Ovary (tissue), 9 donors: Measurements from ENCODE around the gene PDE4D. TPM values are rescaled to one million over a fixed set of nuclear protein-coding genes. Genes with fewer than 3 reads are reported as not detected.

Source experiments
- DNase-seq, 5 donors: peaks; one replicate each; pipeline ENCODE4 v3.0.0-alpha.2; 2019 to 2020
- H3K27ac ChIP-seq, 2 donors: fragments of 200-600 bp; one replicate each; pipeline versions ENCODE4 v1.5.1 to v1.8.0; 2019 to 2022
- H3K27me3 ChIP-seq: fragments of 200-600 bp; one replicate; pipeline ENCODE4 v1.8.0; 2022
- H3K36me3 ChIP-seq: fragments of 200-600 bp; sonication (generic); one replicate; pipeline ENCODE4 v1.5.1; 2019
- H3K4me1 ChIP-seq: one replicate; pipeline ENCODE4 v1.8.1; 2013; ENCODE audit warnings: mild to moderate bottlenecking, moderate library complexity; ENCODE audit not compliant: insufficient read depth
- H3K4me3 ChIP-seq: fragments of 200-600 bp; sonication (generic); one replicate; pipeline ENCODE4 v1.5.1; 2017
- H3K9me3 ChIP-seq, 2 donors: fragments of 200-600 bp in 1 of 2; sonication (generic) in 1 of 2; one replicate each; pipeline versions ENCODE4 v1.5.1 to v1.8.1; 2013 to 2019; ENCODE audit warnings: mild to moderate bottlenecking in 1 of 2, moderate library complexity in 1 of 2
- EP300 ChIP-seq: sonication (generic); formaldehyde crosslinking; IDR thresholded peaks from one replicate; pipeline ENCODE4 v1.6.1; 2017; ENCODE audit warnings: antibody characterized with exemption
- POLR2A ChIP-seq: fragments of 450-650 bp; IDR thresholded peaks from one replicate; pipeline ENCODE4 v1.6.1; 2017; ENCODE audit warnings: antibody characterized with exemption, mild to moderate bottlenecking, moderate library complexity
- WGBS, 3 donors: extraction: QIAGEN DNeasy Blood & Tissue Kit in 1 of 3; methylation state at CpG; one replicate each; pipeline versions ENCODE4 v1.1.5 to v1.1.7; 2013 to 2017; 5-methylcytosine and 5-hydroxymethylcytosine counted together
- intact Hi-C, 4 donors: fragments of 100-400 bp; cut with DNase I; formaldehyde crosslinking; loops; one replicate each; pipeline versions ENCODE4 v1.11.0 to v1.15.1; 2022 to 2023
- polyA plus RNA-seq, 2 donors: library from polyadenylated mRNA; stranded (reverse); fragments of 200-250 nt in 1 of 2; fragments of 350-450 nt in 1 of 2; fragmentation: Illumina TruSeq in 1 of 2; extraction: RNeasy Lipid Tissue Mini Kit (QIAGEN cat#74804) in 1 of 2; gene quantifications; one replicate each; pipeline ENCODE4 v1.2.3, GENCODE V29; 2013 to 2014
- total RNA-seq, 7 donors: library from RNA; depleted of rRNA in 2 of 7; stranded (reverse); fragments of >200 nt in 2 of 7; fragmentation: NEBNext Ultra II Directional in 3 of 7; extraction: Animal tissue kit (Norgen Biotek cat#: 25700) in 3 of 7; gene quantifications; one replicate each; pipeline versions ENCODE4 v1.1.0 to v1.2.4, GENCODE V29; 2016 to 2023
- TF ChIP-seq, protein P1 (sequence below), 3 donors: fragments of 450-650 bp in 2 of 3; fragments of 200-600 bp in 1 of 3; IDR thresholded peaks; one replicate each; pipeline versions ENCODE4 v1.5.1 to v1.8.0; 2016 to 2022; ENCODE audit warnings: antibody characterized with exemption in 3 of 3, mild to moderate bottlenecking in 1 of 3
- donor health status: DM: no; HTN: no; CAD: no; lungs with moderate emphysema.
- donor health status: DM: no; HTN: no; CAD: no.
- donor health status: Bipolar disorder and iron deficiency.
- donor health status: DM: yes; HTN: yes; CAD: no.
- donor health status: DM: no; HTN: no; CAD: no.
- donor health status: DM: yes; HTN: yes; CAD: no.

Gene PDE4D
- total and polyA plus RNA-seq, 9 donors: 1.3 to 67.6 (median 8.4) TPM

DNA sequence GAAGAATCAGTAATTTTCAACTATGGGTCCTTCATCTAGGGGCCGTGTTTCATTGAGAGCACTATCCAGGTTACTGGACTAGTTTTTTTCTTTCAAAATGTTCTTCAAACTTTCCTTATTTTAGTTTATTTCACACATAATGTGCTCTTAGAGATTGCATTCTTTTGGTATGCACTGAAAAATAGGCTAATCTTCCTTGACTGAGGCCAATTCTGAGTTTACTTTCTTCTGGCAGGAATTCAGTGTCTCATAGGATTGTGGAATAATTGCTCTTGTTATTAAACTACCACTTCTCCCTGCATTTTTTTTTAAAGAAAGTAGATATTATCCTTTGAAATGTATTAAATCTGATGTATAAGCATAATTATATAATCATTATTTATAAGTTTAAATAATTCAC is 686.1 kb downstream of the PDE4D start:
- no peak for DNase-seq
- no peaks in the 10 kb centered on the region for H3K4me1 ChIP-seq
- no peaks in the 10 kb centered on the region for H3K27me3 ChIP-seq
- WGBS, 3 donors: 20 to 55% (median 23%) methylated on average over 1 of the region's 1 CpG
- intact Hi-C loops: loop anchor here in 1 of 4 donors (5.0 kb wide), 1 partner anchor 1180 kb away; no protein-coding TSS in a partner anchor
- H3K4me3 ChIP-seq: no peak overlapping the region
- H3K27ac ChIP-seq: no peak overlapping the region
- no peak for TF ChIP-seq POLR2A
- no peak for TF ChIP-seq EP300
- no peaks in the 10 kb centered on the region for H3K9me3 ChIP-seq
- no peaks in the 10 kb centered on the region for H3K36me3 ChIP-seq

DNA sequence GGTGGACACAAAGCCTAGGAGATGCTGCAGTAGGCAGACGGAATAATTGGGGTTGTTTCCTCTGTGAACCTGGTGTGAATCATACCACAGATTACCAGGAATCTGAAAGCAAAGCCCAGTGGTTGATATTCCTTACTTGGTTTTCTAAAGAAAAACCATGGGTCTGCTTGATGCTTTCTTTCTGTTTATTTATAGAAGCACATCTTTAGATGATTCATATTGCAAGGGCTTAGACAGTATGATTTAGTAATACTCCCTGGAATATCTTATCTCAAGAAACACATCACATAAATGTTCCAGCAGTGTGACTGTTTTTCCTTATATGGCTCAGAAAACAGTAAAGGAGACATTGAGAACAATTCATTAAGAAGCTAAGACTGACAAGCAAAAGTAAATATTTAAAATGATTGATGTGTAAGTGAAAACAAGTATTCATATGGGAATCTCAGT is 687.4 kb downstream of the PDE4D start:
- DNase-seq: no peak
- Histone ChIP-seq H3K27ac (no peak overlapping the region), H3K36me3 (no peaks in the 10 kb centered on the region), H3K27me3 (no peaks in the 10 kb centered on the region), H3K4me1 (no peaks in the 10 kb centered on the region), H3K4me3 (no peak overlapping the region), H3K9me3 (no peaks in the 10 kb centered on the region)
- TF ChIP-seq, protein P1, sequence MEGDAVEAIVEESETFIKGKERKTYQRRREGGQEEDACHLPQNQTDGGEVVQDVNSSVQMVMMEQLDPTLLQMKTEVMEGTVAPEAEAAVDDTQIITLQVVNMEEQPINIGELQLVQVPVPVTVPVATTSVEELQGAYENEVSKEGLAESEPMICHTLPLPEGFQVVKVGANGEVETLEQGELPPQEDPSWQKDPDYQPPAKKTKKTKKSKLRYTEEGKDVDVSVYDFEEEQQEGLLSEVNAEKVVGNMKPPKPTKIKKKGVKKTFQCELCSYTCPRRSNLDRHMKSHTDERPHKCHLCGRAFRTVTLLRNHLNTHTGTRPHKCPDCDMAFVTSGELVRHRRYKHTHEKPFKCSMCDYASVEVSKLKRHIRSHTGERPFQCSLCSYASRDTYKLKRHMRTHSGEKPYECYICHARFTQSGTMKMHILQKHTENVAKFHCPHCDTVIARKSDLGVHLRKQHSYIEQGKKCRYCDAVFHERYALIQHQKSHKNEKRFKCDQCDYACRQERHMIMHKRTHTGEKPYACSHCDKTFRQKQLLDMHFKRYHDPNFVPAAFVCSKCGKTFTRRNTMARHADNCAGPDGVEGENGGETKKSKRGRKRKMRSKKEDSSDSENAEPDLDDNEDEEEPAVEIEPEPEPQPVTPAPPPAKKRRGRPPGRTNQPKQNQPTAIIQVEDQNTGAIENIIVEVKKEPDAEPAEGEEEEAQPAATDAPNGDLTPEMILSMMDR (IDR thresholded peaks at IDR 0.05): no peak
- no peak for TF ChIP-seq EP300
- TF ChIP-seq POLR2A: no peak
- intact Hi-C loops: loop anchor here in 1 of 4 donors (5.0 kb wide), 1 partner anchor 1181 kb away; no protein-coding TSS in a partner anchor
- 47 to 75% (median 59%) methylated on average over 1 of the region's 1 CpG for WGBS, 3 donors

DNA sequence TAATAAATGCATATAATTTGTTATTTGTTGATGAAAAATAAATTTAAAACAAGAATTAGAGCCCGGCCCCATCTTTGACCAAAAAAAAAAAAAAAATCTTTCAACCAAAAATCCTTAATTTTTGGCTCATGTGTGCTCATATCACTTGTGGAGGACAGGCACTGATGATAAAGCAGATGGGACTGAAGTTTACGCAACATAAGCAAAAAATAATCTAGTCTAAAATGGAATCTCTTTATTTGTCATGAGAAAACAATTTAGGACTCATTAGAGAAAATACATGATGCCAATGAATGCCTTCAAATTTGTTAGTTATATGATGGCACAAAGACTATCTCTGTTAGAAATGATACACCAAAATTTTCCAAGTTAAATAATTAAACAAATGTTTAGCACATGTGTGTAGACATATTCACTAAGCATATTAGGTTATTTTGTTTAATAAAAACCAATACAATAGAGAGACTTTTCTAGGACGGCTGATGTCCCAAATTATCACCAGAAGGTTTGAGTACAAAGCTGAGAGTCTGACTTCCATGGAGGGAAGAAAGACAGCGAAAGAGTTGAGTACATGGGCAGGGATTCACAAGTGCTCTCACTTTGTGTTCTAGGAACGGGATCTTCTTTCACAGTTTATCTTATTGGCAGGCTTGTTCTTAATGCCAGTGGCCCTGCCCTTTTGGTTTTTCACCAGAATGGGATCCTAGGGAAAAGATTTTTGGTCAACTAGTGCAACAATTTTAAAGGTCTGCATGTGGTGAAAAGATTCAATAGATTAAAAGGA is 689.2 kb downstream of the PDE4D start:
- Histone ChIP-seq H3K4me1 (no peaks in the 10 kb centered on the region), H3K27ac (no peak overlapping the region), H3K36me3 (no peaks in the 10 kb centered on the region), H3K9me3 (no peaks in the 10 kb centered on the region), H3K4me3 (no peak overlapping the region), H3K27me3 (peaks cover 4% of the 10 kb centered on the region)
- intact Hi-C loops: no loop called here
- TF ChIP-seq POLR2A: no peak
- TF ChIP-seq EP300: no peak
- TF ChIP-seq, protein P1 (IDR thresholded peaks at IDR 0.05): no peak
- no peak for DNase-seq
- 82 to 96% (median 87%) methylated on average over 5 of the region's 5 CpGs for WGBS, 3 donors

DNA sequence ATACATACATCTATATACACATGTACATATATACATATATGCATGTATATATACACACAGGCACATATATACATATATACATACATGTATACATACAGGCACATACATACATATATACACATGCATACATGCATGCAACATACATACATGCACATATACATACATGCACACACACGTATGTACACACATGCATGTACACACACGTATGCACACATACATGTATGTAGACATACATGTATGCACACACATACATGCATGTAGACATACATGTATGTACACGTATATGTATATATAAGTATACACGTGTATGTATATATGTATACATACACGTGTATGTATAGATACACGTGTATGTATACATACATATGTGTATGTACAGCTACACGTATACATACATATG is 693.7 kb downstream of the PDE4D start:
- TF ChIP-seq EP300 (no peak), POLR2A (no peak)
- TF ChIP-seq, protein P1 (IDR thresholded peaks at IDR 0.05): no peak
- no peak overlapping the region for H3K4me3 ChIP-seq
- WGBS, 3 donors: 73 to 78% (median 74%) methylated on average over 7 of the region's 7 CpGs
- H3K27me3 ChIP-seq: peaks cover 4% of the 10 kb centered on the region
- H3K4me1 ChIP-seq: no peaks in the 10 kb centered on the region
- H3K27ac ChIP-seq: no peak overlapping the region
- no peak for DNase-seq
- no peaks in the 10 kb centered on the region for H3K9me3 ChIP-seq
- H3K36me3 ChIP-seq: no peaks in the 10 kb centered on the region
- intact Hi-C loops: no loop called here

DNA sequence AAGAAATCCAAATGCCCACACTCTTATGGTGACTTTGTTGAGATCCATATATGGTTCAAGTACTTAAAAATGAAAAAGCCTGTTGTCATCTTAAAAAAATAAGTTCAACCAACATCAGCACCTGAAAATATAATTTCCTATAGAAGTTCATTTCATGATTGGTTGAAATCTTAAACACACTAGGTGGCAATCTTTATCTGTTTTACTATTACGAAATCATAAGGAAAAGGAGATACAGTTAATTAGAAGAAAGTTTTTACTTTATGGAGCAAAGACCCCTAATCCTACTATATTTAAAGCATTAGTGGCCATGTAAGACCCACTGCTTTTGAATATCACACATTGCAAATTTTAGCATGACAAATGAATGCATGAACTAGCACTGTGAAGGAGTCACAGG is 694.7 kb downstream of the PDE4D start:
- H3K9me3 ChIP-seq: no peaks in the 10 kb centered on the region
- TF ChIP-seq, protein P1 (IDR thresholded peaks at IDR 0.05): no peak
- no peak for TF ChIP-seq POLR2A
- TF ChIP-seq EP300: no peak
- H3K27ac ChIP-seq: no peak overlapping the region
- H3K4me1 ChIP-seq: no peaks in the 10 kb centered on the region
- 77 to 82% (median 77%) methylated on average over 1 of the region's 1 CpG for whole genome bisulfite sequencing, 3 donors
- H3K4me3 ChIP-seq: no peak overlapping the region
- intact Hi-C loops: no loop called here
- no peak for DNase-seq
- no peaks in the 10 kb centered on the region for H3K36me3 ChIP-seq
- peaks cover 4% of the 10 kb centered on the region for H3K27me3 ChIP-seq
